Small intestine (tissue), 7 donors: ENCODE measurements around the gene SENP3. TPM values are rescaled to one million over a fixed set of nuclear protein-coding genes. Genes with fewer than 3 reads are reported as not detected.
A peak's percentile ranks its signal among the peaks of the same experiment; 100 is the strongest.
"Not testable (repeated sequence)": the region's sequence is repeated elsewhere in the genome, so short reads cannot be mapped to it uniquely, and the experiment has no call there.

Source experiments
- DNase-seq, 2 donors: peaks; one replicate each; pipeline versions ENCODE4 v3.0.0 to v3.0.0-alpha.2; 2013
- FAIRE-seq: peaks from 2 replicates; lab custom pipeline; 2012; peaks lifted over from hg19 to GRCh38; lab: Jason Lieb, UNC
- H3K27ac ChIP-seq, 3 donors: one replicate each; pipeline ENCODE4 v1.5.1; 2013; ENCODE audit warnings: low read length in 2 of 3, mild to moderate bottlenecking in 2 of 3, control low read depth in 1 of 3, inconsistent platforms in 1 of 3, low read depth in 1 of 3, moderate library complexity in 1 of 3
- H3K27me3 ChIP-seq, 3 donors: one replicate each; pipeline ENCODE4 v1.6.1; 2013; ENCODE audit warnings: low read length in 3 of 3, inconsistent platforms in 1 of 3; ENCODE audit not compliant: control insufficient read depth in 3 of 3, insufficient read depth in 3 of 3
- H3K36me3 ChIP-seq, 3 donors: one replicate each; pipeline ENCODE4 v1.6.1; 2013; ENCODE audit warnings: low read length in 3 of 3, inconsistent platforms in 1 of 3, low read depth in 1 of 3, mild to moderate bottlenecking in 1 of 3, moderate library complexity in 1 of 3; ENCODE audit not compliant: control insufficient read depth in 3 of 3, insufficient read depth in 2 of 3
- H3K4me1 ChIP-seq, 3 donors: one replicate each; pipeline ENCODE4 v1.6.1; 2013; ENCODE audit warnings: low read length in 2 of 3, inconsistent platforms in 1 of 3, low read depth in 1 of 3, mild to moderate bottlenecking in 1 of 3, moderate library complexity in 1 of 3; ENCODE audit not compliant: control insufficient read depth in 3 of 3, insufficient read depth in 2 of 3
- H3K4me3 ChIP-seq, 3 donors: one replicate each; pipeline ENCODE4 v1.5.1; 2013; ENCODE audit warnings: low read length in 3 of 3, control low read depth in 1 of 3, inconsistent platforms in 1 of 3, low read depth in 1 of 3, mild to moderate bottlenecking in 1 of 3, moderate library complexity in 1 of 3
- H3K9me3 ChIP-seq, 2 donors: one replicate each; pipeline ENCODE4 v1.6.1; 2013; ENCODE audit warnings: low read depth in 1 of 2, low read length in 1 of 2; ENCODE audit not compliant: control insufficient read depth in 2 of 2, insufficient read depth in 1 of 2
- WGBS, 3 donors: extraction: QIAGEN DNeasy Blood & Tissue Kit; methylation state at CpG; one replicate each; pipeline ENCODE4 v1.1.7; 2013; 5-methylcytosine and 5-hydroxymethylcytosine counted together
- polyA plus RNA-seq, 4 donors: library from polyadenylated mRNA; stranded (reverse) in 3 of 4; unstranded in 1 of 4; fragments of 200-250 nt in 3 of 4; fragments of 120-200 nt in 1 of 4; gene quantifications; one replicate each; pipeline versions ENCODE4 v1.2.1 to v1.2.3, GENCODE V29; 2013
- donor health status: healthy with polysubstance abuse.
- donor health status: control.
- donor health status: control.
- donor health status: Bipolar disorder and iron deficiency.
- donor health status: healthy.

The SENP3 gene
- polyA plus RNA-seq, 4 donors = 39.8 to 66.7 (median 53.3) TPM

GRCh38 chr17:7589891-7590691, 28.4 kb downstream of the SENP3 start, which contains the start of gene SOX15:
TSS of gene SOX15 (minus strand) at chr17:7590094. CDS start at chr17:7589676, 418 bp downstream.
- H3K36me3 ChIP-seq = peaks cover 19 to 96% (median 29%) of the 10 kb centered on the region in 3 donors
- no peak for FAIRE-seq

GRCh38 chr17:7590743-7591142, 29.0 kb downstream of the SENP3 start:
- H3K4me1 ChIP-seq = peaks cover 0 to 16% (median 0%) of the 10 kb centered on the region in 3 donors
- WGBS, 3 donors = 81 to 93% (median 90%) methylated on average over 4 of the region's 4 CpGs
- FAIRE-seq = no peak
- H3K9me3 ChIP-seq = no peaks in the 10 kb centered on the region
- H3K36me3 ChIP-seq = peaks cover 25 to 96% (median 36%) of the 10 kb centered on the region in 3 donors
- H3K27ac ChIP-seq = no peak overlapping the region
- H3K4me3 ChIP-seq = no peak overlapping the region
- no peak for DNase-seq
- H3K27me3 ChIP-seq = no peaks in the 10 kb centered on the region

More at GRCh38 chr17:7589891-7590691, 28.4 kb downstream of the SENP3 start, which contains the start of gene SOX15:
- DNase-seq = no peak
- peak within 1 kb of the TSS in 1 of 3 donors; percentile 9 for H3K27ac ChIP-seq
- H3K4me3 ChIP-seq = peak within 1 kb of the TSS in 1 of 3 donors; percentile 39
- WGBS, 3 donors = 69 to 73% (median 70%) methylated on average over 24 of the region's 24 CpGs
- H3K4me1 ChIP-seq = peaks cover 0 to 18% (median 0%) of the 10 kb centered on the region in 3 donors
- no peaks in the 10 kb centered on the region for H3K27me3 ChIP-seq
- H3K9me3 ChIP-seq = no peaks in the 10 kb centered on the region

- DNase-seq (no peak), FAIRE-seq (no peak)
- Histone ChIP-seq H3K27ac (no peak overlapping the region), H3K36me3 (peaks cover 26 to 96% (median 37%) of the 10 kb centered on the region in 3 donors), H3K4me3 (no peak overlapping the region), H3K9me3 (no peaks in the 10 kb centered on the region), H3K27me3 (no peaks in the 10 kb centered on the region), H3K4me1 (peaks cover 0 to 16% (median 0%) of the 10 kb centered on the region in 3 donors)
- 88 to 89% (median 89%) methylated on average over 4 to 5 of the region's 5 CpGs for WGBS, 3 donors
These were observed 29.9 kb downstream of the SENP3 start for GRCh38 chr17:7591596-7591995.

- no peak for DNase-seq
- FAIRE-seq = no peak
- 91 to 93% (median 92%) methylated on average over 23 of the region's 23 CpGs for WGBS, 3 donors
- no peaks in the 10 kb centered on the region for H3K27me3 ChIP-seq
- peaks cover 0 to 13% (median 0%) of the 10 kb centered on the region in 3 donors for H3K4me1 ChIP-seq
- H3K27ac ChIP-seq = no peak overlapping the region
- H3K36me3 ChIP-seq = peaks cover 26 to 92% (median 35%) of the 10 kb centered on the region in 3 donors
- no peaks in the 10 kb centered on the region for H3K9me3 ChIP-seq
- no peak overlapping the region for H3K4me3 ChIP-seq
These were observed 30.8 kb downstream of the SENP3 start for GRCh38 chr17:7592422-7593021.

GRCh38 chr17:7593296-7593695, 31.6 kb downstream of the SENP3 start:
- no peak overlapping the region for H3K27ac ChIP-seq
- FAIRE-seq = no peak
- no peaks in the 10 kb centered on the region for H3K27me3 ChIP-seq
- H3K9me3 ChIP-seq = no peaks in the 10 kb centered on the region
- H3K4me3 ChIP-seq = no peak overlapping the region
- peaks cover 0 to 12% (median 0%) of the 10 kb centered on the region in 3 donors for H3K4me1 ChIP-seq
- WGBS, 3 donors = 86 to 90% (median 89%) methylated on average over 12 of the region's 12 CpGs
- peaks cover 26 to 89% (median 32%) of the 10 kb centered on the region in 3 donors for H3K36me3 ChIP-seq
- no peak for DNase-seq

- H3K27ac ChIP-seq, DNase-seq, FAIRE-seq, H3K27me3 ChIP-seq, H3K4me1 ChIP-seq, H3K9me3 ChIP-seq, H3K4me3 ChIP-seq: not testable (repeated sequence)
- 16 to 63% (median 56%) methylated on average over 5 of the region's 5 CpGs for WGBS, 3 donors
- peaks cover 17 to 85% (median 32%) of the 10 kb centered on the region in 3 donors for H3K36me3 ChIP-seq
These were observed 35.8 kb downstream of the SENP3 start for GRCh38 chr17:7597561-7597960.

GRCh38 chr17:7606280-7606679, 44.6 kb downstream of the SENP3 start:
- Histone ChIP-seq H3K27me3 (no peaks in the 10 kb centered on the region), H3K36me3 (peaks cover 5 to 60% (median 9%) of the 10 kb centered on the region in 3 donors), H3K27ac (no peak overlapping the region), H3K4me3 (no peak overlapping the region), H3K4me1 (no peaks in the 10 kb centered on the region), H3K9me3 (no peaks in the 10 kb centered on the region)
- FAIRE-seq (no peak), DNase-seq (no peak)
- WGBS, 3 donors = 96 to 99% (median 97%) methylated on average over 4 of the region's 4 CpGs

GRCh38 chr17:7610641-7611040, 48.9 kb downstream of the SENP3 start:
- Histone ChIP-seq H3K9me3 (no peaks in the 10 kb centered on the region), H3K27ac (no peak overlapping the region), H3K4me1 (peaks cover 7 to 15% (median 11%) of the 10 kb centered on the region in 3 donors), H3K36me3 (peaks cover 0 to 26% (median 2%) of the 10 kb centered on the region in 3 donors), H3K4me3 (no peak overlapping the region), H3K27me3 (no peaks in the 10 kb centered on the region)
- WGBS, 3 donors = 98 to 99% (median 98%) methylated on average over 2 of the region's 2 CpGs
- no peak for DNase-seq
- no peak for FAIRE-seq
